Stomach (tissue), 4 donors: ENCODE data around the gene MSL3B.

Source experiments
- CTCF ChIP-seq, 7 experiments: fragments of 450-650 bp in 4 of 7; fragments of 200-600 bp in 3 of 7; sonication (generic) in 3 of 7; IDR thresholded peaks; one replicate each; pipeline ENCODE4 v1.5.1; 2016 to 2019; ENCODE audit warnings: antibody characterized with exemption in 7 of 7, control low read depth in 2 of 7, mild to moderate bottlenecking in 1 of 7
- EP300 ChIP-seq: sonication (generic); formaldehyde crosslinking; IDR thresholded peaks from one replicate; pipeline ENCODE4 v1.6.1; 2017; ENCODE audit warnings: antibody characterized with exemption
- POLR2A ChIP-seq, 4 donors: fragments of 450-650 bp; IDR thresholded peaks; one replicate each; pipeline ENCODE4 v1.6.1; 2016; ENCODE audit warnings: antibody characterized with exemption in 4 of 4, control low read depth in 2 of 4, mild to moderate bottlenecking in 1 of 4, moderate library complexity in 1 of 4
- POLR2AphosphoS5 ChIP-seq, 3 donors: sonication (generic); formaldehyde crosslinking; IDR thresholded peaks; one replicate each; pipeline ENCODE4 v1.6.1; 2016; ENCODE audit warnings: antibody characterized with exemption in 3 of 3

GRCh38 chr2:233822101-233822771 lies 46.0 kb downstream of the MSL3B start:
- no peak for TF ChIP-seq CTCF (IDR thresholded peaks at IDR 0.05)
- TF ChIP-seq POLR2A (IDR thresholded peaks at IDR 0.05), result no peak
- TF ChIP-seq POLR2AphosphoS5 (IDR thresholded peaks at IDR 0.05), result no peak
- TF ChIP-seq EP300, result no peak
